ENCODE measurements around the gene ZNF219. TPM values are rescaled to one million over a fixed set of nuclear protein-coding genes. Genes with fewer than 3 reads are reported as not detected.

Gene ZNF219
- total RNA-seq, 1 donor from 2014 or later = 103 TPM

GRCh38 chr14:21056520-21057163 lies 41.8 kb downstream of the ZNF219 start:
- H3K27me3 Mint-ChIP-seq (ENCODE audit: unreplicated experiment) = no peaks in the 10 kb centered on the region
- no peak overlapping the region for H3K27ac Mint-ChIP-seq (ENCODE audit: unreplicated experiment)
- H3K9me3 Mint-ChIP-seq (ENCODE audit: unreplicated experiment) = no peaks in the 10 kb centered on the region
- no peaks in the 10 kb centered on the region for H3K4me1 Mint-ChIP-seq (ENCODE audit: low read depth, unreplicated experiment)
- H3K4me3 Mint-ChIP-seq (ENCODE audit: unreplicated experiment) = no peak overlapping the region
- TF ChIP-seq CTCF (IDR thresholded peaks at IDR 0.05; ENCODE audit: partially characterized antibody, unreplicated experiment) = no peak
- no peaks in the 10 kb centered on the region for H3K36me3 Mint-ChIP-seq (ENCODE audit: unreplicated experiment)
- DNase-seq = no peak

- Mint-ChIP-seq H3K36me3 (ENCODE audit: unreplicated experiment) (no peaks in the 10 kb centered on the region), H3K9me3 (ENCODE audit: unreplicated experiment) (no peaks in the 10 kb centered on the region), H3K27ac (ENCODE audit: unreplicated experiment) (no peak overlapping the region), H3K4me1 (ENCODE audit: low read depth, unreplicated experiment) (no peaks in the 10 kb centered on the region), H3K27me3 (ENCODE audit: unreplicated experiment) (no peaks in the 10 kb centered on the region), H3K4me3 (ENCODE audit: unreplicated experiment) (no peak overlapping the region)
- DNase-seq = no peak
- no peak for TF ChIP-seq CTCF (IDR thresholded peaks at IDR 0.05; ENCODE audit: partially characterized antibody, unreplicated experiment)
Measured at GRCh38 chr14:21055432-21056117, 42.9 kb downstream of the ZNF219 start.

- Mint-ChIP-seq H3K27me3 (ENCODE audit: unreplicated experiment) (no peaks in the 10 kb centered on the region), H3K4me1 (ENCODE audit: low read depth, unreplicated experiment) (no peaks in the 10 kb centered on the region), H3K36me3 (ENCODE audit: unreplicated experiment) (no peaks in the 10 kb centered on the region), H3K4me3 (ENCODE audit: unreplicated experiment) (no peak overlapping the region), H3K9me3 (ENCODE audit: unreplicated experiment) (no peaks in the 10 kb centered on the region), H3K27ac (ENCODE audit: unreplicated experiment) (no peak overlapping the region)
- no peak for DNase-seq
- no peak for TF ChIP-seq CTCF (IDR thresholded peaks at IDR 0.05; ENCODE audit: partially characterized antibody, unreplicated experiment)
Measured at GRCh38 chr14:21054768-21055145, 43.7 kb downstream of the ZNF219 start.

- H3K27me3 Mint-ChIP-seq (ENCODE audit: unreplicated experiment) = no peaks in the 10 kb centered on the region
- no peak for TF ChIP-seq CTCF (IDR thresholded peaks at IDR 0.05; ENCODE audit: partially characterized antibody, unreplicated experiment)
- no peaks in the 10 kb centered on the region for H3K9me3 Mint-ChIP-seq (ENCODE audit: unreplicated experiment)
- no peak overlapping the region for H3K27ac Mint-ChIP-seq (ENCODE audit: unreplicated experiment)
- no peaks in the 10 kb centered on the region for H3K36me3 Mint-ChIP-seq (ENCODE audit: unreplicated experiment)
- H3K4me3 Mint-ChIP-seq (ENCODE audit: unreplicated experiment) = no peak overlapping the region
- H3K4me1 Mint-ChIP-seq (ENCODE audit: low read depth, unreplicated experiment) = no peaks in the 10 kb centered on the region
- DNase-seq = no peak
Measured at GRCh38 chr14:21054123-21054767, 44.2 kb downstream of the ZNF219 start.

Measured in glutamatergic neuron (in vitro differentiated cells).